ENCODE results near the gene AGPS.

DNA sequence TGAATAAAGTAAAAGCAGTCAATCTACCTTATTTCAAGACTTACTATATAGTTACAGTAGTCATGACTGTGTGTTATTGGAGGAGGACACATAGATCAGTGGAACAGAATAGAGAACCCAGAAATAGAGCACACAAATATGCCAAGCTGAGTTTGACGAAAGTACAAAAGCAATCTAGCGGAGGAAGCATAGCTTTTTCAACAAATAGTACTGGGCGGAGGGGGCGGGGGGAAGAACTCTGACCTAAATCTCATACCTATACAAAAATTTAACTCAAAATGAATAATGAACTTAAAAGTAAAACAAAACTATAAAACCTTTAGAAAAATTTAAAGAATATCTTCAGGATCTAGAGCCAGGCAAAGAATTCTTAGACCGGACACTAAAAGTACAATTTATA lies 139.1 kb downstream of the AGPS start:
- TF ChIP-seq EZH2 (IDR thresholded peaks at IDR 0.05; ENCODE audit: insufficient read depth, poor library complexity, severe bottlenecking) (no peak), EZH2phosphoT487 (IDR thresholded peaks at IDR 0.05; ENCODE audit: insufficient read depth, low read depth) (no peak)

All from GM23248 (cell line).